ENCODE results near the gene KLK14. TPM values are rescaled to one million over a fixed set of nuclear protein-coding genes. Genes with fewer than 3 reads are reported as not detected.

KLK14 gene
- total RNA-seq: not detected in 2 replicates

GRCh38 chr19:51082611-51083010 is at the start of gene KLK14:
KLK14 (minus strand) TSS chr19:51082887; CDS start chr19:51082614, 273 bp downstream.

GRCh38 chr19:51124729-51125128 is 42.0 kb upstream of the KLK14 start, which contains the start of gene SIGLEC9:
SIGLEC9 (plus strand) TSS chr19:51124906; CDS start chr19:51124975, 69 bp downstream.

GRCh38 chr19:51108066-51108804 is 25.5 kb upstream of the KLK14 start, which contains the start of gene CTU1:
CTU1 (minus strand) TSS chr19:51108409; CDS start chr19:51104569, 3,840 bp downstream.

GRCh38 chr19:51064534-51065220 is 18.0 kb downstream of the KLK14 start, which contains the start of gene KLK13:
KLK13 (minus strand) TSS chr19:51065092; CDS start chr19:51065067, 25 bp downstream.

GRCh38 chr19:51034704-51035103 is 48.0 kb downstream of the KLK14 start, which contains the start of gene KLK12:
KLK12 (minus strand) TSS chr19:51035002; CDS start chr19:51034621, 381 bp downstream.

Other genes with a start within 250 kb of the KLK14 start
- gene KLK15, start 249.3 kb downstream of the KLK14 start, total RNA-seq: 0.13 TPM in 1 of 2 replicates, not detected in the other
- not detected in 2 replicates for gene KLK3, start 228.0 kb downstream of the KLK14 start, total RNA-seq
- not detected in 2 replicates for gene KLK2, start 209.4 kb downstream of the KLK14 start, total RNA-seq
- gene KLK4, start 171.5 kb downstream of the KLK14 start, total RNA-seq: not detected in 2 replicates
- not detected in 2 replicates for gene KLK5, start 129.8 kb downstream of the KLK14 start, total RNA-seq
- gene KLK6, start 113.3 kb downstream of the KLK14 start, total RNA-seq: 0.14 TPM in 1 of 2 replicates, not detected in the other
- gene KLK7, start 99.0 kb downstream of the KLK14 start, total RNA-seq: not detected in 2 replicates
- gene KLK8, start 81.3 kb downstream of the KLK14 start, total RNA-seq: not detected in 2 replicates
- not detected in 2 replicates for gene KLK10, start 63.2 kb downstream of the KLK14 start, total RNA-seq
- gene KLK11, start 56.3 kb downstream of the KLK14 start, total RNA-seq: not detected in 2 replicates
- gene KLK12, start 47.9 kb downstream of the KLK14 start, total RNA-seq: not detected in 2 replicates
- gene KLK13, start 17.8 kb downstream of the KLK14 start, total RNA-seq: not detected in 2 replicates
- 4.3 and 5.0 TPM in 2 replicates for gene CTU1, start 25.5 kb upstream of the KLK14 start, total RNA-seq
- not detected in 2 replicates for gene SIGLEC9, start 42.0 kb upstream of the KLK14 start, total RNA-seq
- not detected in 2 replicates for gene SIGLEC7, start 59.4 kb upstream of the KLK14 start, total RNA-seq
- not detected in 2 replicates for gene CD33, start 142.2 kb upstream of the KLK14 start, total RNA-seq
- gene SIGLECL1, start 168.2 kb upstream of the KLK14 start, total RNA-seq: not detected in 2 replicates
- not detected in 2 replicates for gene IGLON5, start 228.8 kb upstream of the KLK14 start, total RNA-seq

Measured in thoracic aorta endothelial cell (primary cell).